A204.1 (cell line): ENCODE measurements around the gene ARHGAP31.
"Not testable (repeated sequence)": the region's sequence is repeated elsewhere in the genome, so short reads cannot be mapped to it uniquely, and the experiment has no call there.

Experiments used
- FAIRE-seq: peaks from 2 replicates; lab custom pipeline; 2012; peaks lifted over from hg19 to GRCh38; lab: Jason Lieb, UNC

ARHGAP31 gene

GRCh38 chr3:119293871-119294695, at the start of gene ARHGAP31:
ARHGAP31 (plus strand) TSS chr3:119294383; CDS start chr3:119294905, 522 bp downstream.
- no peak for FAIRE-seq

GRCh38 chr3:119245778-119246177, 48.4 kb upstream of the ARHGAP31 start:
- no peak for FAIRE-seq

- FAIRE-seq, result peak; percentile 59
These were observed 39.0 kb upstream of the ARHGAP31 start for GRCh38 chr3:119255214-119255613.

GRCh38 chr3:119257111-119257510, 37.1 kb upstream of the ARHGAP31 start:
- no peak for FAIRE-seq

- FAIRE-seq, result no peak
These were observed 36.4 kb upstream of the ARHGAP31 start for GRCh38 chr3:119257654-119258410.

GRCh38 chr3:119258915-119259314, 35.3 kb upstream of the ARHGAP31 start:
- FAIRE-seq, result no peak

GRCh38 chr3:119259821-119260220, 34.4 kb upstream of the ARHGAP31 start:
- no peak for FAIRE-seq

GRCh38 chr3:119261055-119261454, 33.1 kb upstream of the ARHGAP31 start:
- FAIRE-seq, result no peak

- not testable (repeated sequence) for FAIRE-seq
These were observed 24.0 kb upstream of the ARHGAP31 start for GRCh38 chr3:119270212-119270611.

GRCh38 chr3:119276680-119277079, 17.5 kb upstream of the ARHGAP31 start:
- FAIRE-seq, result no peak

GRCh38 chr3:119279101-119279554, 15.1 kb upstream of the ARHGAP31 start:
- FAIRE-seq, result no peak

- no peak for FAIRE-seq
These were observed 14.5 kb upstream of the ARHGAP31 start for GRCh38 chr3:119279584-119280243.

- FAIRE-seq, result no peak
These were observed 5.3 kb upstream of the ARHGAP31 start for GRCh38 chr3:119288669-119289403.

- FAIRE-seq, result no peak
These were observed 4.8 kb upstream of the ARHGAP31 start for GRCh38 chr3:119289404-119289770.

GRCh38 chr3:119290613-119291012, 3.6 kb upstream of the ARHGAP31 start:
- FAIRE-seq, result no peak

GRCh38 chr3:119291062-119291700, 3.0 kb upstream of the ARHGAP31 start:
- no peak for FAIRE-seq

GRCh38 chr3:119292666-119293065, 1.5 kb upstream of the ARHGAP31 start:
- FAIRE-seq, result no peak

GRCh38 chr3:119293105-119293870, 895 bp upstream of the ARHGAP31 start:
- no peak for FAIRE-seq

- FAIRE-seq, result no peak
These were observed 801 bp downstream of the ARHGAP31 start for GRCh38 chr3:119294696-119295671.
